ENCODE results near the gene P2RX5.

GRCh38 chr17:3710951-3711383 is 15.0 kb upstream of the P2RX5 start:
- TF ChIP-seq EZH2 (IDR thresholded peaks at IDR 0.05) (no peak), POLR2AphosphoS5 (IDR thresholded peaks at IDR 0.05; ENCODE audit: borderline replicate concordance, low read depth, low read length) (no peak)
